Measurements from ENCODE around the gene DEXI.
A peak's percentile ranks its signal among the peaks of the same experiment; 100 is the strongest.

The DEXI gene

GRCh38 chr16:10951026-10951425, 8.8 kb upstream of the DEXI start:
- no peak overlapping the region for H3K4me3 ChIP-seq (ENCODE audit: low read depth, low read length)
- DNase-seq (ENCODE audit: low read depth) = no peak
- no peak for TF ChIP-seq CTCF (IDR thresholded peaks at IDR 0.05; ENCODE audit: control insufficient read depth, extremely low read depth, insufficient read depth)

- DNase-seq (ENCODE audit: low read depth) = no peak
- TF ChIP-seq CTCF (IDR thresholded peaks at IDR 0.05; ENCODE audit: control insufficient read depth, extremely low read depth, insufficient read depth) = no peak
- no peak overlapping the region for H3K4me3 ChIP-seq (ENCODE audit: low read depth, low read length)
Measured at GRCh38 chr16:10950393-10950792, 8.1 kb upstream of the DEXI start.

- H3K4me3 ChIP-seq (ENCODE audit: low read depth, low read length) = no peak overlapping the region
- DNase-seq (ENCODE audit: low read depth) = no peak
- no peak for TF ChIP-seq CTCF (IDR thresholded peaks at IDR 0.05; ENCODE audit: control insufficient read depth, extremely low read depth, insufficient read depth)
Measured at GRCh38 chr16:10949424-10949970, 7.2 kb upstream of the DEXI start.

- no peak for DNase-seq (ENCODE audit: low read depth)
- H3K4me3 ChIP-seq (ENCODE audit: low read depth, low read length) = no peak overlapping the region
- no peak for TF ChIP-seq CTCF (IDR thresholded peaks at IDR 0.05; ENCODE audit: control insufficient read depth, extremely low read depth, insufficient read depth)
Measured at GRCh38 chr16:10947211-10947787, 5.0 kb upstream of the DEXI start.

GRCh38 chr16:10946308-10946707, 4.0 kb upstream of the DEXI start:
- DNase-seq (ENCODE audit: low read depth) = no peak
- TF ChIP-seq CTCF (IDR thresholded peaks at IDR 0.05; ENCODE audit: control insufficient read depth, extremely low read depth, insufficient read depth) = no peak
- no peak overlapping the region for H3K4me3 ChIP-seq (ENCODE audit: low read depth, low read length)

- DNase-seq (ENCODE audit: low read depth) = no peak
- no peak for TF ChIP-seq CTCF (IDR thresholded peaks at IDR 0.05; ENCODE audit: control insufficient read depth, extremely low read depth, insufficient read depth)
Measured at GRCh38 chr16:10945065-10945787, 3.0 kb upstream of the DEXI start.

More at GRCh38 chr16:10945065-10945787, 3.0 kb upstream of the DEXI start:
- H3K4me3 ChIP-seq (ENCODE audit: low read depth, low read length) = peak overlapping the region; percentile 79
